Measurements from ENCODE around the gene NEK4.
A peak's percentile ranks its signal among the peaks of the same experiment; 100 is the strongest.

Gene NEK4

GRCh38 chr3:52685285-52685708, 85.4 kb downstream of the NEK4 start:
- H3K9me3 ChIP-seq (replicated peaks; ENCODE audit: insufficient read depth, low read length): no peaks in the 10 kb centered on the region
- peaks cover 94% of the 10 kb centered on the region for H3K79me2 ChIP-seq (ENCODE audit: low read length)
- peaks cover 49% of the 10 kb centered on the region for H3F3A ChIP-seq (ENCODE audit: insufficient read depth, low read length)
- peaks cover 56% of the 10 kb centered on the region for H3K4me1 ChIP-seq (ENCODE audit: low read length)
- 0 out of 2 replicates have a peak, but pooled peaks cover 3% of the 10 kb centered on the region for H4K20me1 ChIP-seq (ENCODE audit: insufficient read depth, low read length)
- H3K36me3 ChIP-seq (replicated peaks; ENCODE audit: insufficient read depth, low read length): peaks cover 38% of the 10 kb centered on the region
- H3K9ac ChIP-seq (ENCODE audit: low read length): peak overlapping the region; percentile 79
- TF ChIP-seq CTCF (IDR thresholded peaks at IDR 0.05; ENCODE audit: low read length) (no peak), EZH2phosphoT487 (IDR thresholded peaks at IDR 0.05; ENCODE audit: low read length) (no peak), EZH2 (optimal IDR thresholded peaks at IDR 0.05; ENCODE audit: low read depth, low read length) (no peak)
- H3K4me3 ChIP-seq (ENCODE audit: low read length): peak overlapping the region; percentile 66
- no peaks in the 10 kb centered on the region for H3K9me2 ChIP-seq (replicated peaks; ENCODE audit: insufficient read depth, low read length)
- peak overlapping the region; percentile 78 for H3K27ac ChIP-seq (ENCODE audit: low read length)
- peak overlapping the region; percentile 21; the same call in 1 of the 2 replicates for H2AFZ ChIP-seq (ENCODE audit: low read length)
- peak overlapping the region; percentile 70 for H3K4me2 ChIP-seq (ENCODE audit: low read depth, low read length)
- H3K27me3 ChIP-seq (replicated peaks; ENCODE audit: insufficient read depth, low read length): no peaks in the 10 kb centered on the region
- DNase-seq: peak; percentile 92

- H3K9me3 ChIP-seq (replicated peaks; ENCODE audit: insufficient read depth, low read length): no peaks in the 10 kb centered on the region
- TF ChIP-seq CTCF (IDR thresholded peaks at IDR 0.05; ENCODE audit: low read length) (no peak), EZH2phosphoT487 (IDR thresholded peaks at IDR 0.05; ENCODE audit: low read length) (no peak), EZH2 (optimal IDR thresholded peaks at IDR 0.05; ENCODE audit: low read depth, low read length) (no peak)
- H3K4me2 ChIP-seq (ENCODE audit: low read depth, low read length): peak overlapping the region; percentile 70
- no peaks in the 10 kb centered on the region for H4K20me1 ChIP-seq (ENCODE audit: insufficient read depth, low read length)
- DNase-seq: no peak
- H3K79me2 ChIP-seq (ENCODE audit: low read length): peaks cover 95% of the 10 kb centered on the region
- H3K36me3 ChIP-seq (replicated peaks; ENCODE audit: insufficient read depth, low read length): peaks cover 29% of the 10 kb centered on the region
- H3K9me2 ChIP-seq (replicated peaks; ENCODE audit: insufficient read depth, low read length): no peaks in the 10 kb centered on the region
- peaks cover 48% of the 10 kb centered on the region for H3K4me1 ChIP-seq (ENCODE audit: low read length)
- peak overlapping the region; percentile 79; the same call in 1 of the 2 replicates for H3K9ac ChIP-seq (ENCODE audit: low read length)
- no peaks in the 10 kb centered on the region for H3K27me3 ChIP-seq (replicated peaks; ENCODE audit: insufficient read depth, low read length)
- H2AFZ ChIP-seq (ENCODE audit: low read length): no peak overlapping the region
- H3F3A ChIP-seq (ENCODE audit: insufficient read depth, low read length): peaks cover 46% of the 10 kb centered on the region
- peak overlapping the region; percentile 66 for H3K4me3 ChIP-seq (ENCODE audit: low read length)
- H3K27ac ChIP-seq (ENCODE audit: low read length): peak overlapping the region; percentile 78; the same call in 1 of the 2 replicates
These were observed 86.6 kb downstream of the NEK4 start for GRCh38 chr3:52684184-52684583.

- H3K9ac ChIP-seq (ENCODE audit: low read length): no peak overlapping the region
- peak overlapping the region; percentile 70; the same call in 1 of the 2 replicates for H3K4me2 ChIP-seq (ENCODE audit: low read depth, low read length)
- no peak overlapping the region for H3K4me3 ChIP-seq (ENCODE audit: low read length)
These were observed 87.1 kb downstream of the NEK4 start for GRCh38 chr3:52683611-52684010.

More at GRCh38 chr3:52683611-52684010, 87.1 kb downstream of the NEK4 start:
- TF ChIP-seq EZH2 (optimal IDR thresholded peaks at IDR 0.05; ENCODE audit: low read depth, low read length) (no peak), CTCF (IDR thresholded peaks at IDR 0.05; ENCODE audit: low read length) (no peak)
- peaks cover 95% of the 10 kb centered on the region for H3K79me2 ChIP-seq (ENCODE audit: low read length)
- no peaks in the 10 kb centered on the region for H3K9me2 ChIP-seq (replicated peaks; ENCODE audit: insufficient read depth, low read length)
- peaks cover 42% of the 10 kb centered on the region for H3K4me1 ChIP-seq (ENCODE audit: low read length)
- no peaks in the 10 kb centered on the region for H4K20me1 ChIP-seq (ENCODE audit: insufficient read depth, low read length)
- H3K27me3 ChIP-seq (replicated peaks; ENCODE audit: insufficient read depth, low read length): no peaks in the 10 kb centered on the region
- peaks cover 23% of the 10 kb centered on the region for H3K36me3 ChIP-seq (replicated peaks; ENCODE audit: insufficient read depth, low read length)
- no peak for DNase-seq
- H2AFZ ChIP-seq (ENCODE audit: low read length): no peak overlapping the region
- peaks cover 41% of the 10 kb centered on the region for H3F3A ChIP-seq (ENCODE audit: insufficient read depth, low read length)
- no peak overlapping the region for H3K27ac ChIP-seq (ENCODE audit: low read length)
- H3K9me3 ChIP-seq (replicated peaks; ENCODE audit: insufficient read depth, low read length): no peaks in the 10 kb centered on the region

All from MM.1S (cell line).